SW 1271 (cell line): ENCODE data around the gene ATP1A1.

Experiments
- DNase-seq, 2 experiments: peaks; one replicate each; lab custom pipeline; 2025; lab: John Stamatoyannopoulos, UW

The ATP1A1 gene

GRCh38 chr1:116415200-116415698, 42.2 kb downstream of the ATP1A1 start:
- no peak for DNase-seq

- DNase-seq, result no peak
Observed at GRCh38 chr1:116415699-116416533, 42.9 kb downstream of the ATP1A1 start.

- no peak for DNase-seq
Observed at GRCh38 chr1:116416854-116417513, 43.9 kb downstream of the ATP1A1 start.

GRCh38 chr1:116417678-116418077, 44.6 kb downstream of the ATP1A1 start:
- no peak for DNase-seq

GRCh38 chr1:116418091-116418830, 45.2 kb downstream of the ATP1A1 start:
- peak; percentile 3 to 58 for DNase-seq

GRCh38 chr1:116420417-116421200, 47.6 kb downstream of the ATP1A1 start:
- DNase-seq, result no peak

- no peak for DNase-seq
Observed at GRCh38 chr1:116424438-116424837, 51.4 kb downstream of the ATP1A1 start.

GRCh38 chr1:116424863-116425262, 51.8 kb downstream of the ATP1A1 start:
- DNase-seq, result no peak

- no peak for DNase-seq
Observed at GRCh38 chr1:116425987-116426386, 52.9 kb downstream of the ATP1A1 start.

- DNase-seq, result no peak
Observed at GRCh38 chr1:116426401-116426800, 53.4 kb downstream of the ATP1A1 start.

- DNase-seq, result no peak
Observed at GRCh38 chr1:116428576-116428975, 55.5 kb downstream of the ATP1A1 start.

GRCh38 chr1:116429821-116430374, 56.9 kb downstream of the ATP1A1 start:
- no peak for DNase-seq

GRCh38 chr1:116431870-116432500, 58.9 kb downstream of the ATP1A1 start:
- no peak for DNase-seq

- no peak for DNase-seq
Observed at GRCh38 chr1:116432655-116433265, 59.7 kb downstream of the ATP1A1 start.

- DNase-seq, result no peak
Observed at GRCh38 chr1:116433275-116434257, 60.5 kb downstream of the ATP1A1 start.

- no peak for DNase-seq
Observed at GRCh38 chr1:116434849-116435248, 61.8 kb downstream of the ATP1A1 start.

GRCh38 chr1:116435806-116436610, 63.0 kb downstream of the ATP1A1 start:
- no peak for DNase-seq

- no peak for DNase-seq
Observed at GRCh38 chr1:116436611-116436970, 63.5 kb downstream of the ATP1A1 start.
